Measurements from ENCODE around the gene TOP3A. TPM values are rescaled to one million over a fixed set of nuclear protein-coding genes. Genes with fewer than 3 reads are reported as not detected.

Gene TOP3A
- total RNA-seq, 1 donor from 2014 or later = 52.8 TPM

DNA sequence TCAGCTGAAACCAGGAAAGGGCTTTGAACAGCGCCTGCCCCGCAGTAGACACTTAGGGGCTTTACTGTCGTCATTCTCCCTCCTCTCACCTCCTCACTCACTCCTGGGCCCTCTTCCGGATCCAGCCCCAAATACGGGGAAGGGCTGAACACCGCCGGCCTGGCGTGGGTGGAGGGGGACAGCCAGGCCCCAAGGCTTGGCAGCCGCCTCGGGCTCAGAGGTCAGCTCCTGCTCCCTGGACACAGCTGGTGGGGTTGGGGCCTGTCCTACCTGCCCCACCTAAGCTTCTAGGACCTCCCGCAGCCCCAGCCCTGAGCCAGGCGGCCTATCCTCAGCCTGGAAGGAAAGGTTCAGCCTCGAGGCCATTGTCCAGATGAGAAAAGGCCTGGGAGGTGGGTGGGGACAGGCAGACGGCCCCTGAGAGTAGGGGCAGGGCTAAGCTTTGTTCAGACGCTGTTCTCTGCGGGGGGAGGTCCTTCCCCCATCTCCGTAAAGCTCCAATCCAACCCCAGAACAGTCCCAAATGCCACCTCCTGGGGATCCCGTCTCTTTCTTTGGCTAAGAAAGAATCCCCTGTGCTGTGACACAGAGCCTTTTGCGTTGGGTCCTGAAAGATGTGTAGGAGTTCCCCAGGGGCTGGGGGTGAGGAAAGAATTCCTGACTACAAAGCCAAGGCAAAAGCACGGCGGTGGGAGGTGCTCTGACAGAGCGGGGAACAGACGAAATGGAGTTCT lies 90.2 kb downstream of the TOP3A start:
- Histone ChIP-seq H3K27me3 (no peaks in the 10 kb centered on the region), H3K4me3 (peak overlapping the region; percentile 44 to 61), H3K9me3 (no peaks in the 10 kb centered on the region), H3K4me1 (peaks cover 4 to 14% of the 10 kb centered on the region in 2 donors), H3K36me3 (no peaks in the 10 kb centered on the region), H3K27ac (peak overlapping the region; percentile 31 to 49)
- TF ChIP-seq, protein P1, sequence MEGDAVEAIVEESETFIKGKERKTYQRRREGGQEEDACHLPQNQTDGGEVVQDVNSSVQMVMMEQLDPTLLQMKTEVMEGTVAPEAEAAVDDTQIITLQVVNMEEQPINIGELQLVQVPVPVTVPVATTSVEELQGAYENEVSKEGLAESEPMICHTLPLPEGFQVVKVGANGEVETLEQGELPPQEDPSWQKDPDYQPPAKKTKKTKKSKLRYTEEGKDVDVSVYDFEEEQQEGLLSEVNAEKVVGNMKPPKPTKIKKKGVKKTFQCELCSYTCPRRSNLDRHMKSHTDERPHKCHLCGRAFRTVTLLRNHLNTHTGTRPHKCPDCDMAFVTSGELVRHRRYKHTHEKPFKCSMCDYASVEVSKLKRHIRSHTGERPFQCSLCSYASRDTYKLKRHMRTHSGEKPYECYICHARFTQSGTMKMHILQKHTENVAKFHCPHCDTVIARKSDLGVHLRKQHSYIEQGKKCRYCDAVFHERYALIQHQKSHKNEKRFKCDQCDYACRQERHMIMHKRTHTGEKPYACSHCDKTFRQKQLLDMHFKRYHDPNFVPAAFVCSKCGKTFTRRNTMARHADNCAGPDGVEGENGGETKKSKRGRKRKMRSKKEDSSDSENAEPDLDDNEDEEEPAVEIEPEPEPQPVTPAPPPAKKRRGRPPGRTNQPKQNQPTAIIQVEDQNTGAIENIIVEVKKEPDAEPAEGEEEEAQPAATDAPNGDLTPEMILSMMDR (IDR thresholded peaks at IDR 0.05) = no peak
- intact Hi-C loops (cut with DNase I) = loop anchor here (1.0 to 5.0 kb wide), 3 partner anchors 36 to 88 kb away; partner anchors contain the start of genes ALKBH5, MIEF2 and TOP3A
- DNase-seq (ENCODE audit: low spot score in 2 of 2) = no peak

DNA sequence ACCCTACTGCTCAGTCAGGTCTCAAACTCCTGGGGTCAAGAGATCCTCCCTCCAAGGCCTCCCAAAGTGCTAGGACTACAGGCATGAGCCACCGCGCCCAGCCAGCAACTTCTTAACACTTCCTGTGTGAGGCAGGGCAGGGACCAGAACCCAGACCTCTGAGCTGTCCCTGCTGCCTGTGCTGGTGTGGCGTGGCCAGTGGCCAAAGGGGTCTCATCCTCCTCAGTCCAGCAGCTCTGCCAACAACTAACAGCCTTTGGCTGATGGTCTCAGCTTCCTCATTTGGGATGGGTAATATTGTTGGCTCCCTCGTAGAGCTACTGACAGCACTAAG lies 90.8 kb downstream of the TOP3A start:
- peak overlapping the region in 1 of 2 donors; percentile 31 for H3K27ac ChIP-seq
- peaks cover 4 to 14% of the 10 kb centered on the region in 2 donors for H3K4me1 ChIP-seq
- intact Hi-C loops (cut with DNase I) = no loop called here
- no peak for DNase-seq (ENCODE audit: low spot score in 2 of 2)
- H3K36me3 ChIP-seq = no peaks in the 10 kb centered on the region
- H3K9me3 ChIP-seq = no peaks in the 10 kb centered on the region
- TF ChIP-seq, protein P1 (IDR thresholded peaks at IDR 0.05) = no peak
- H3K4me3 ChIP-seq = no peak overlapping the region
- H3K27me3 ChIP-seq = no peaks in the 10 kb centered on the region

Other genes with a start within 250 kb of the TOP3A start
- gene DRG2, start 227.0 kb downstream of the TOP3A start, total RNA-seq = 118 TPM
- 2.0 TPM for gene MYO15A, start 206.2 kb downstream of the TOP3A start, total RNA-seq
- gene ALKBH5, start 131.2 kb downstream of the TOP3A start, total RNA-seq = 73.4 TPM
- 25.3 TPM for gene LLGL1, start 89.4 kb downstream of the TOP3A start, total RNA-seq
- gene FLII, start 56.3 kb downstream of the TOP3A start, total RNA-seq = 716 TPM
- gene MIEF2, start 54.3 kb downstream of the TOP3A start, total RNA-seq = 18.5 TPM
- gene SMCR8, start 299 bp upstream of the TOP3A start, total RNA-seq = 10.3 TPM
- gene SHMT1, start 48.6 kb upstream of the TOP3A start, total RNA-seq = 16.7 TPM
- not detected for gene EVPLL, start 62.8 kb upstream of the TOP3A start, total RNA-seq
- not detected for gene LGALS9C, start 161.8 kb upstream of the TOP3A start, total RNA-seq